Right cardiac atrium (tissue), 5 donors: ENCODE measurements around the gene NCKAP1. TPM values are rescaled to one million over a fixed set of nuclear protein-coding genes. Genes with fewer than 3 reads are reported as not detected.
"Not testable (repeated sequence)": the region's sequence is repeated elsewhere in the genome, so short reads cannot be mapped to it uniquely, and the experiment has no call there.

Experiments
- ATAC-seq, 2 donors: fragments of 200-7000 bp; cut with Tn5 transposase; one replicate each; pipeline versions ENCODE4 v1.8.0 to v1.9.1; 2020; ENCODE audit warnings: moderate library complexity in 2 of 2, mild to moderate bottlenecking in 1 of 2
- DNase-seq, 3 donors: peaks; one replicate each; pipeline ENCODE4 v3.0.0-alpha.2; 2020
- H3K27ac ChIP-seq: one replicate; pipeline ENCODE4 v1.5.1; 2013; ENCODE audit warnings: mild to moderate bottlenecking, low read length, control low read depth, moderate library complexity
- H3K27me3 ChIP-seq: one replicate; pipeline ENCODE4 v1.6.1; 2013; ENCODE audit not compliant: control insufficient read depth, insufficient read depth
- H3K4me1 ChIP-seq: one replicate; pipeline ENCODE4 v1.6.1; 2013; ENCODE audit warnings: low read length; ENCODE audit not compliant: control insufficient read depth, insufficient read depth
- H3K4me3 ChIP-seq: one replicate; pipeline ENCODE4 v1.5.1; 2013; ENCODE audit warnings: low read length, control low read depth
- H3K9me3 ChIP-seq: one replicate; pipeline ENCODE4 v1.6.1; 2013; ENCODE audit warnings: low read length; ENCODE audit not compliant: control insufficient read depth
- WGBS: extraction: QIAGEN DNeasy Blood & Tissue Kit; methylation state at CpG from one replicate; pipeline ENCODE4 v1.1.7; 2013; 5-methylcytosine and 5-hydroxymethylcytosine counted together
- intact Hi-C, 4 donors: fragments of 100-400 bp; cut with DNase I; formaldehyde crosslinking; loops; one replicate each; pipeline versions ENCODE4 v1.11.0 to v1.14.0; 2022 to 2023
- polyA plus RNA-seq: library from polyadenylated mRNA; stranded (reverse); fragments of 200-250 nt; gene quantifications from one replicate; pipeline ENCODE4 v1.2.3, GENCODE V29; 2013
- total RNA-seq, 4 donors: library from RNA; stranded (reverse); fragmentation: NEBNext Ultra II Directional; extraction: Animal tissue kit (Norgen Biotek cat#: 25700); gene quantifications; one replicate each; pipeline ENCODE4 v1.2.1, GENCODE V29; 2021
- donor health status: healthy with polysubstance abuse.
- donor health status: DM: no; HTN: yes; CAD: no.
- donor health status: DM: no; HTN: no; CAD: no.
- donor health status: DM: no; HTN: yes; CAD: no; lungs with severe emphysema.
- donor health status: DM: yes; HTN: yes; CAD: no.

NCKAP1 gene
- total and polyA plus RNA-seq, 5 donors: 63.0 to 158 (median 132) TPM

- 55% methylated on average over 8 of the region's 8 CpGs for WGBS
- no peaks in the 10 kb centered on the region for H3K4me1 ChIP-seq
- DNase-seq (no peak), ATAC-seq (no peak)
- H3K9me3 ChIP-seq: no peaks in the 10 kb centered on the region
- H3K27me3 ChIP-seq: no peaks in the 10 kb centered on the region
- no peak overlapping the region for H3K4me3 ChIP-seq
- no peak overlapping the region for H3K27ac ChIP-seq
- intact Hi-C loops: no loop called here
These were observed 13.7 kb downstream of the NCKAP1 start for GRCh38 chr2:183024339-183025095.

GRCh38 chr2:183022711-183023110 is 15.5 kb downstream of the NCKAP1 start:
- DNase-seq: no peak
- Histone ChIP-seq H3K27ac (no peak overlapping the region), H3K9me3 (no peaks in the 10 kb centered on the region), H3K27me3 (no peaks in the 10 kb centered on the region), H3K4me3 (peak overlapping the region; percentile 9), H3K4me1 (peaks cover 1% of the 10 kb centered on the region)
- WGBS: 64% methylated on average over 3 of the region's 3 CpGs
- intact Hi-C loops: no loop called here
- no peak for ATAC-seq

GRCh38 chr2:183021613-183022012 is 16.6 kb downstream of the NCKAP1 start:
- no peak overlapping the region for H3K27ac ChIP-seq
- ATAC-seq (peak in 1 of 2 donors; percentile 29), DNase-seq (no peak)
- no peaks in the 10 kb centered on the region for H3K27me3 ChIP-seq
- H3K4me3 ChIP-seq: no peak overlapping the region
- intact Hi-C loops: no loop called here
- peaks cover 1% of the 10 kb centered on the region for H3K4me1 ChIP-seq
- no peaks in the 10 kb centered on the region for H3K9me3 ChIP-seq
- WGBS: 92% methylated on average over 2 of the region's 2 CpGs

- ATAC-seq: no peak
- intact Hi-C loops: no loop called here
- H3K27ac ChIP-seq: no peak overlapping the region
These were observed 18.4 kb downstream of the NCKAP1 start for GRCh38 chr2:183019718-183020442.

GRCh38 chr2:183017845-183018244 is 20.4 kb downstream of the NCKAP1 start:
- H3K27ac ChIP-seq, H3K9me3 ChIP-seq, intact Hi-C loops, H3K4me1 ChIP-seq, H3K27me3 ChIP-seq, ATAC-seq, H3K4me3 ChIP-seq, DNase-seq: not testable (repeated sequence)
- WGBS: 96% methylated on average over 11 of the region's 11 CpGs

More at GRCh38 chr2:183019718-183020442, 18.4 kb downstream of the NCKAP1 start:
- DNase-seq: no peak
- H3K4me1 ChIP-seq: peaks cover 1% of the 10 kb centered on the region
- 91% methylated on average over 1 of the region's 1 CpG for WGBS
- H3K27me3 ChIP-seq: no peaks in the 10 kb centered on the region
- no peaks in the 10 kb centered on the region for H3K9me3 ChIP-seq
- no peak overlapping the region for H3K4me3 ChIP-seq

GRCh38 chr2:183014005-183014404 is 24.3 kb downstream of the NCKAP1 start:
- Histone ChIP-seq H3K9me3 (no peaks in the 10 kb centered on the region), H3K4me1 (peaks cover 12% of the 10 kb centered on the region), H3K27me3 (no peaks in the 10 kb centered on the region), H3K27ac (no peak overlapping the region), H3K4me3 (no peak overlapping the region)
- ATAC-seq (no peak), DNase-seq (no peak)
- intact Hi-C loops: no loop called here
- 89% methylated on average over 2 of the region's 2 CpGs for WGBS

- WGBS: 68% methylated on average over 2 of the region's 2 CpGs
- DNase-seq (no peak), ATAC-seq (no peak)
- Histone ChIP-seq H3K9me3 (no peaks in the 10 kb centered on the region), H3K4me3 (no peak overlapping the region), H3K4me1 (peaks cover 10% of the 10 kb centered on the region), H3K27me3 (no peaks in the 10 kb centered on the region), H3K27ac (no peak overlapping the region)
- intact Hi-C loops: no loop called here
These were observed 26.5 kb downstream of the NCKAP1 start for GRCh38 chr2:183011743-183012142.

- Histone ChIP-seq H3K4me3 (no peak overlapping the region), H3K9me3 (no peaks in the 10 kb centered on the region), H3K27ac (peak overlapping the region; percentile 23), H3K4me1 (peaks cover 10% of the 10 kb centered on the region), H3K27me3 (no peaks in the 10 kb centered on the region)
- intact Hi-C loops: no loop called here
- 36% methylated on average over 5 of the region's 5 CpGs for WGBS
- ATAC-seq (peak; percentile 62 to 73), DNase-seq (peak in 2 of 3 donors; percentile 48 to 53)
These were observed 28.1 kb downstream of the NCKAP1 start for GRCh38 chr2:183010112-183010511.

- no peak for DNase-seq
- ATAC-seq: no peak
- H3K4me3 ChIP-seq: no peak overlapping the region
- H3K27me3 ChIP-seq: no peaks in the 10 kb centered on the region
- intact Hi-C loops: no loop called here
- H3K9me3 ChIP-seq: no peaks in the 10 kb centered on the region
- no peak overlapping the region for H3K27ac ChIP-seq
- peaks cover 10% of the 10 kb centered on the region for H3K4me1 ChIP-seq
- WGBS: 81% methylated on average over 3 of the region's 3 CpGs
These were observed 28.9 kb downstream of the NCKAP1 start for GRCh38 chr2:183009249-183009899.

GRCh38 chr2:183001948-183002347 is 36.3 kb downstream of the NCKAP1 start:
- DNase-seq: no peak
- Histone ChIP-seq H3K27ac (no peak overlapping the region), H3K4me3 (no peak overlapping the region), H3K27me3 (no peaks in the 10 kb centered on the region), H3K4me1 (no peaks in the 10 kb centered on the region), H3K9me3 (no peaks in the 10 kb centered on the region)
- WGBS: 90% methylated on average over 2 of the region's 2 CpGs
- intact Hi-C loops: no loop called here
- ATAC-seq: no peak

GRCh38 chr2:183000846-183001245 is 37.4 kb downstream of the NCKAP1 start:
- H3K9me3 ChIP-seq: no peaks in the 10 kb centered on the region
- intact Hi-C loops: no loop called here
- ATAC-seq: no peak
- H3K27ac ChIP-seq: no peak overlapping the region
- 93% methylated on average over 10 of the region's 10 CpGs for WGBS
- H3K4me1 ChIP-seq: no peaks in the 10 kb centered on the region
- no peaks in the 10 kb centered on the region for H3K27me3 ChIP-seq
- H3K4me3 ChIP-seq: no peak overlapping the region
- DNase-seq: no peak
